NCI-H1436 treated with DMSO at 0.1 percent for 48 hours (cell line): ENCODE results near the gene DYNC1H1.
"Not testable (repeated sequence)": the region's sequence is repeated elsewhere in the genome, so short reads cannot be mapped to it uniquely, and the experiment has no call there.

Experiments
- DNase-seq: peaks from one replicate; lab custom pipeline; 2025; lab: John Stamatoyannopoulos, UW

DYNC1H1 gene

DNA sequence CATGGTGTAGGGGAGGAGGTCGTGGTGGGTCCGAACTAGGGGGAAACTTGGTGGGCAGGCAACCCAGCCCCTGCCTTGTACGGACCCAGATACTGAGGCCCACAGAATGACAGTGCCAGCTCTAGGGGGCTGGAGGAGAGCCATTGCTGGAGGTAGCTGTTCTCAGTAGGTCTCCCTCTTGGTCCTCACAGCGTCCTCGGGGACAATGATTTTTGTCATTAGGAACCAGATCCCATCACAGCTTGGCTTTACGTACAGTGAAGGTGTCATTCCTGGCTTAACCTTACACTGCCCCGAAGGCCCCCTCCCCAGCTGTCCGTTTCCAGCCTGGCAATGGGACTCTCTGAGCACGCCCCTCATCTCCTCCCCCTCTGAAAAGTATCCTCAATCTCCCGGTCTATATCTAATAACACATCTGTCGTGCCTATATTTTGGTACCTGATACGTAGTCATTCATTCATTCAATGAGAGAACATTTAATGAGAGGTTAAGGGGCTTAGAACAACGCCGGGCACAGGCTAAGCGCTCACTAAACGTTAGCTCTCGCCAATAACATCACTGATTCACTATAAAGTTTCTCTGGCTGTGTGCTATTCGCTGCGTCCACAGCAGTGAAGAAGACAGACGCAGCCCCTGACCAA lies 597 bp upstream of the DYNC1H1 start:
- no peak for DNase-seq

DNA sequence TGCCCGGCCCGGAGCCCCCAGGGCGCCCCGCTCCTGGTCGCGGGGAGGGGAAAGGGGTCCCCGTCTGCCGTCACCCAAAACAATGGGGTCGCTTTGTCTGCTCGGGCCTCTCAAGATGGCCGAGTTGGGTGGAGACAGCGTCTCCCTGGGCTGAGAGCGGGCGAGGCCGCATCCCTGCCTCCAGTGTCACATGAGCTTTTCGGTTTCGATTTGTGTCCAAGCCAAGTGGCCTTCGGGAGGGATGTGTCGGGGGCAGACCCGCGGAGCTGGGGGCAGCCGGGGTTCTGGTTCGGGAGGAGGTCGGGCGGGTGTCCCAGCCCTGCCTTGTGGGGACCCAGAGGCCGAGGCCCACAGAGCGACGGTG lies 790 bp downstream of the DYNC1H1 start:
- DNase-seq = no peak

DNA sequence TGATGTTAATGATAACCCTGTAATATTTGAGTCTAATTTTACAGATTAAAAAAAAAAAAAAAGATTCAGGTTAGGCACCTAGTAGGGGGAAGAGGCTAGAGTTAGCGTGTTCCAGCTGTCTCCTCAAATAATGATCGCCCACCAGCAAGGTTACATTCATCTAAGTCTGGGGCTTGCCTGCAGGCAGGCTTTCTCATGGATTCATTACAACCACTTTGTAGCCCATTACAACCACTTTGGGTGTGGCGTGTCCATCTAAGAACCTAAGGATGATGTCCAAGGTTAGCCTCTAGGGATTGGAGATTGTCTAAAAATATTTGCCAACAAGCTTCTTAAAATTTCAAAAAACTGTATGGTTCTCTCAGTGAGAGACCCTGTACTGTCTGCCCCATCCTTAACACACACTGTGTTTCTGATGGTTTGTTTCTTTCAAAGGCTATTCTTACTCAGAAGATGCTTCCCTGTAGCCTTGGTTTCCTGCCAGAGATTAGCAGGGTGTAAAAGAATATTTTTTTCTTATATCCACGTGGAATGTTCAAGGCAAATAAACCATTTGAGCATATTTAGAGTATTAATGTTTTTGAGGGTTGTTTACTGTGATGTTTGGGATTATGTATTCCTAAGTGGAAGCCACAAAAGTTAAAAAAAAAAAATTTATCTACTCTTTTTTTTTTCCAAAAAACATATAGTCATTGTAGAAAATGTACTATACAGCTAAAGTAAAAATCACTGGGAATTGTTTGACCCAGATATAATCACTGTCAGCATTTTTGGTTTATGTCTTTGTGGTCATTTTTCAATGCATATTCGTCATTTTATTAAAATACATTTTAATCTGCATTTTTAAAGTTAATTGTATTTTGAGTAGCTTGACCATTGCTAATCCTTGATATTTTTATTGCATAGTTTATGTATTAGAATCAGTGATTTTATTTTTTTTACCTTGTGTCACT lies 1.7 kb downstream of the DYNC1H1 start:
- DNase-seq = no peak

DNA sequence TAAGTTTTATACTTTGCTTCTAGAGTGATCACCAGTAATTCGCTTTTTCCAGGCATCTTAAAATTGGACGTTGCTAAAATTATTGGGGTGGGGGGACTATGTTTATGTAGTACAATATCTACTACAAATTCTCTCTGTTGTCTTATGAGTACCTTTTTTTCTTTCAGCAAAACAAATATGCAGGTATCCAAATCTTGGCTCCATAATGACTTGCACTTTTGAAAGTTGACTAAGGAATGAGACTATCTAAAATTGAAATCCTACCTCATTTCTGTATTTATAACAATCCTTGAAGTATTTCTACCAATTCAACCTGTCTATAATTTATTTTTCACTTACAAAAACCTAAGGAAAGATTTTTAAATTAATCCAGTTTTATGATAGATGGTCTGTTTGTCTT lies 2.4 kb downstream of the DYNC1H1 start:
- DNase-seq = no peak

DNA sequence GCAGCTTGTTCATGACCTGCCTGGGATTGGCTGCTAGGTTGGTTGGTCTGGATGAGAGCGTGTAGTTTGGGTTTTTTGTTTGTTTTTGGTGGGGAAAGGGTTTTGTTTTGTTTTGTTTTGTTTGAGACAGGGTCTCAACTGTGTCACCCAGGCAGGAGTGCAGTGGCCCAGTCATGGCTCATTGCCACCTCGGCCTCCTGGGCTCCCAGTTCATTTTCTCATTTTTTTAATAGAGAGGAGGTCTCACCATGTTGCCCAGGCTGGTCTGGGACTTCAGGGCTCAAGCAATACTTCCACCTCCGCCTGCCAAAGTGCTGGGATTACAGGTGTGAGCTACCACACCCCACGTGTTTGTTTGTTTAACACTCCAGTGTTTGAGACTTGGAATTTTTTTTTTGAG lies 3.8 kb downstream of the DYNC1H1 start:
- no peak for DNase-seq

DNA sequence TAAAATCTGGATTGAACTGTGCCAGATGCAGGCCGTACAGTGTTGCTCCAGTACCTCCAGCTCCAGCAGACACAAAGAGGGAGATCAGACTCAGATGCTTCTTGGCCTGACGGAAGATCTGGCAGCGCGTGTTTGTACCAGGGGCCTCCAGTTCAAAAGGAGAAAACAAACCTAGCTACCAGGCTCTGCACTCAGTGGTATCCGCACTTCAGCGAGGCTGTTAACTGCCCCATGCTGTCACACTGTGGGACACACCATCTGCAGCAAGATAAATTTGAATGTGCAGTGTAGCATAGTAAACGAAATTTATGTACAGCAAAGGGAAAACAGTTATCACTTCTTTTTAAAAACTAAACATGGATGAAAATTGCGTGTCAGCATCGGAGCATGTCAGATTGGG lies 5.1 kb downstream of the DYNC1H1 start:
- DNase-seq = no peak

DNA sequence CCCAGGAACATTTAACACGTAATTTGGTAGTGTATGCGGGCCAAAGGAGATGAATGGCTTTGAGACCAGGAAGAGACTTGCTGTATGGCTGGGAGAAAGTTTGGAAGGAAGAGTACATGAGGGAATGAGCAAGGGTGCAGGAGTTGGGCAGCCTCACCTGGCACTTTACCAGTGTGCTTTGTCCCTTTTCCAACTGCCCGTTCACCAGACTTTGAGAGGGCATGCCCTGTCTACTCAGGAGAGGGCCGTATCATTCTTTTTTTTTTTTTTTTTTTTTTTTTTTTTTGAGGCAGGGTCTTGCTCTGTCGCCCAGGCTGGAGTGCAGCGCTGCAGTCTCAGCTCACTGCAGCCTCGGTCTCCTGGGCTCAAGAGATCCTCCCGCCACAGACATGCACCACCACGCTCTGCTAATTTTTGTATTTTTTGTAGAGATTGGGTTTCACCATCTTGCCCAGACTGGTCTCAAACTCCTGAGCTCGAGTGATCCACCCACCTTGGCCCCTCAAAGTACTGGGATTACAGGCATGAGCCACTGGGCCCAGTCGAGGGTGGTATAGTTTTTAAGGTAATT lies 6.5 kb downstream of the DYNC1H1 start:
- DNase-seq = no peak

DNA sequence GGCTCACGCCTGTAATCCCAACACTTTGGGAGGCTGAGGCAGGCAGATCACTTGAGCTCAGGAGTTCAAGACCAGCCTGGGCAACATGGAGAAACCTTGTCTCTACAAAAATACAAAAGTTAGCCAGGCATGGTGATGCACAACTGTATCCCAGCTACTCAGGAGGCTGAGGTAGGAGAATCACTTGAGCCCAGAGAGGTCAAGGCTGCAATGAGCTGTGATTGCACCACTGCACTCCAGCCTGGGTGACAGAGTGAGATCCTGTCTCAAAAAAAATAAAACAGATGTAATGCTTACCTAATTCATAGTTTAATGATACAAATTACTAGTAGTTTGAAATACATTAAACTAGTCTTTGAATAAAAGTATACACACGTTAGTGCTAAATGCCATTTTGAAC lies 7.1 kb downstream of the DYNC1H1 start:
- not testable (repeated sequence) for DNase-seq

DNA sequence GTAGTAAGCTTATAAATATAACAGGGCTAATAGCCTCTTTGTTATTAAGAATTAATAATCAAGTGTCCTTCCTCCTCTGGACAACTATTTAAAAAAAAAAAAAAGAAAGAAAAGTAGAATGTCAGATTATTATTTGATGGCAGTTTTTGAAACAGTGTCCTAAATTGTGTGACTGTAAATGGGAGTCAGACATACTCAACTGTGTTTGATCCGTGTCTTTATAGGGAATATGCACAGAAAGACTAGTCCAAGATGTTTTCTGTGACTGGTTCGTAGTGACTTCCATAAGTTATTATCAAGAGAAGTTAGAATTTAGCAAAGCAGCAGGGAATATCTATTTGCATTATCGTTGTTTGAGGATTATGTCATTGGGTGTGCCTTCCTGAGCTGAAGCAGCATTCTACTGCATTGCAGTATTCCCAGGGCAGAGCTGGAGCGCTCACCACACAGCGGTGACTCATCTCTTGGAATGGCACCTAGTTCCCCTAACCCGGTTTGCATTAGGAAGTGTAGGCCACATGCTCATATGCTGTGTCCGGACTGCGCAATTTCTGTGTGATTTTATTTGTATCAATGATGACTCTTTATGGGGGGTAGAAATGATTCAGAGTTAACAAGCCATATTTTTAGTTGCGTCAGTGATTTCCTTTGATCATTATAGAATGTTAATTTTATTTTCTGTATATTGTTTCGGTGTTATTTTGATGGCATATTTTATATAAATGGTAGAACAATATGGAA lies 7.9 kb downstream of the DYNC1H1 start:
- no peak for DNase-seq

DNA sequence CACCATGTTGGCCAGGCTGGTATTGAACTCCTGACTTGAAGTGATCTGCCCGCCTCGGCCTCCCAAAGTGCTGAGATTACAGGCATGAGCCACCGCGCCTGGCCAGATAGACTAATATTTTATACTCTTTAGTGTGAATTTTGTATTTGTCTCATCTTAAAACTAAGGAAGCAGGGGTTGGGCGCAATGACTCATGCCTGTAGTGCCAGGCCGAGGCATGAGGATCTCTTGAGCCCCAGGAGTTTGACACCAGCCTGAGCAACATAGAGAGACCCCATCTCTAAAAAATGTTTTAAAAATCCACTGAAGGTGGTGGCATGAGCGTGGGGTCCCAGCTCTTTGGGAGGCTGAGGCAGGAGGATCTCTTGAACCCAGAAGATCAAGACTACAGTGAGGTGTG lies 9.0 kb downstream of the DYNC1H1 start:
- DNase-seq = no peak

DNA sequence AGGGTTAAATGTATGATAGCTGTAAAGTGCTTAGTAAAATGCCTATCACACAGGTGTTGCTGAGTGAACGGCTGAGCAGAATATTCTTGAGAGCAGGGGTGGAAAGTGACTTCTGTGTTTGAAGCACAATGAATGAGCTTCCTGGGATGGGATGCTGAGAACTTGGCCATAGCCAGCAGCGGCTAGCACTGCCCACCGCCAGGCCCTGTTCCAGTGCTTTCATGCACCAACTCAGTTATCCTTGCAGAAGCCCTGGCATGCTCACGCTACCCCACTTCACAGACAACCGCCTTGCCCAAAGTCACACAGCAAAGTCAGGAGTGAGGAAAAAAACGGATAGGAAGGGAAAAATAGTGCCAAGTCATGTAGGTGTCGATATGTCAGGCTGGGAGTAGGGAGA lies 10.9 kb downstream of the DYNC1H1 start:
- no peak for DNase-seq

DNA sequence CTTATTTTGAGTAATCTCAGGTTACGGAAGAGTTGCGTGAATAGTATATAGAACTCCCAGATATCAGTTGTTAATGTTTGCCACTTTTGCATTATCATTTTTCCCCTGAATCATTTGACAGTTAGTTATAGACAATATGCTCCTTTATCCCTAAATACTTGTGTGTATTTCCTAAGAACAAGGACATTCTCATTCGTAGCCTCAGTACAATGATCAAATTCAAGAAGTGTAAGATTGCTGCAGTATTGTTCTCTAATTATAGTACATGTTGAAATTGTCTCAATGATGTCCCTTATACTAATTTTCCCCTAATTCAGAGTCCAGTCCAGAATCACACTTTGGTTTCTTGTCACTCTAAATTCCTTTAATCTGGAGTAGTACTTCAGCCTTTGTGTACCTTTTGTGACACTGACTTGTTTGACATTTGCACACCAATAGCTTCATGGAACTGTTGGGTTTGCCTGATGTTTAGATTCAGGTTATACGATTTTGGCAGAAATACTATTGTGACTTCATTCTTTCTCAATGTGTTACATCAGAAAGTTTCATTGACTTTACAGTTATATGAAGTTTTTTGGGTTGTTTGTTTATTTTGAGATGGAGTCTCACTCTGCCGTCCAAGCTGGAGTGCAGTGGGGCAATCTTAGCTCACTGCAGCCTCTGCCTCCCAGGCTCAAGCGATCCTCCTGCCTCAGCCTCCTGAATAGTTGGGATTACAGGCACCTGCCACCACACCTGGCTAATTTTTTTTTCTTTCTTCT lies 13.1 kb downstream of the DYNC1H1 start:
- no peak for DNase-seq

DNA sequence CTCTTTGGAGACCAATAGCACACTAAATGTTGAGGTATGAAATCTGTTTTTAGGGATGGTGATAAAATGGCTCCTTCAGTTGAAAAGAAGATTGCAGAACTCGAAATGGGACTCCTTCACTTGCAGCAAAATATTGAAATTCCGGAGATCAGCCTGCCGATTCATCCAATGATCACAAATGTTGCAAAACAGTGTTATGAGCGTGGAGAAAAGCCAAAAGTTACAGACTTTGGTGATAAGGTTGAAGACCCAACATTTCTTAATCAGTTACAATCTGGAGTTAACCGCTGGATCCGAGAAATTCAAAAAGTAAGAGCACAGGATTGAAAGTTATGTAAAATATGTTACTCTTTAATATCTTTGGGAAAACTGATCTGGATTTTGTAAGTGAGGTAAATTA lies 15.3 kb downstream of the DYNC1H1 start:
- no peak for DNase-seq

DNA sequence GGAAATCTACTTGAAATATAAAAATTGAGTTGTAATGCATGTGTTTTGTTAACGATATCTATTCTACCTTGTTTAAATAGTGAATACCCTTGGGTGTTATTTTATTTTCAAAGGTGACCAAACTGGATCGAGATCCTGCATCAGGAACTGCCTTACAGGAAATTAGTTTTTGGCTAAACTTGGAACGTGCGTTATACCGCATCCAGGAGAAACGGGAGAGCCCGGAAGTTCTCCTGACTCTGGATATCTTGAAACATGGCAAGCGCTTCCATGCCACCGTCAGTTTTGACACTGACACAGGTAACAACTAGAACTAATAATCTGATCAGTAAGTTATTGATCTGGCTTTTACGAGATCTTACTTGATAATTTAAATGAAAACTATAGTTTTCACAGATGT lies 15.9 kb downstream of the DYNC1H1 start:
- no peak for DNase-seq

DNA sequence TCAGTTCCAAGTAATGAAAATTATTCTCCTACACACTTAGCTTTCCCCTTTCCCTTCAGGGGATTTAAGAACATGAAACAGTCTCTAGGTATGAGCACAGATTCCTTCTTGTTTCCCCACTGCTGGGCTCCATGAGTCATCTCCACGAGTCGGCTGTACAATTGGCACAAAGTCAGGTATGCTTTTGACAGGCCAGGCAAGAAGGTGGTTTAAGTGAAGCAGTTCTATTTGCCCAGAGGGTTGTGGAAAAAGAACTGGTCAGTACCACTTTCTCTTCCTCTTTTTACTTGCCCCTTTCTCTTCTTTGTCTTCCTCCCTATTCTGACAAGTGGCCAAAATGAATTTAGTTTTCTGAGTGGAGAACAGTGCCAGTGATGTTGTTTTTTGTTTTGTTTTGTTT lies 16.3 kb downstream of the DYNC1H1 start:
- no peak for DNase-seq

DNA sequence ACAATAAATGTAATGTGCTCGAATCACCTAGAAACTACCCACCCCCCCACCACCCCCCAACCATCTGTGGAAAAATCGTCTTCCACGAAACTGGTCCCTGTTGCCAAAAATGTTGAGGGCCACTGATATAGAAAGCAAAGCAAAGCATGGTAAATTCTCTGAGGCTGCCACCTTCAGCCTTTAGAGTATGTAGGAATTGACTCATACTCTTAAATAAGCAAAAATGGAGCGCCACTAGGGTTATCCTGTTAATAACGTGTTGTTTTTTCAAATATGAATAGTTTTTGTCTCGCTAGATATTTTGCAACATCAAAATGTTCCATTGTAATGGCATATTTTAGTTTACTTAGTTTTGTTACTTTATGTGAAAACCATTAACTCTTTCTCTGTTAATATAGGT lies 18.2 kb downstream of the DYNC1H1 start:
- DNase-seq = no peak

DNA sequence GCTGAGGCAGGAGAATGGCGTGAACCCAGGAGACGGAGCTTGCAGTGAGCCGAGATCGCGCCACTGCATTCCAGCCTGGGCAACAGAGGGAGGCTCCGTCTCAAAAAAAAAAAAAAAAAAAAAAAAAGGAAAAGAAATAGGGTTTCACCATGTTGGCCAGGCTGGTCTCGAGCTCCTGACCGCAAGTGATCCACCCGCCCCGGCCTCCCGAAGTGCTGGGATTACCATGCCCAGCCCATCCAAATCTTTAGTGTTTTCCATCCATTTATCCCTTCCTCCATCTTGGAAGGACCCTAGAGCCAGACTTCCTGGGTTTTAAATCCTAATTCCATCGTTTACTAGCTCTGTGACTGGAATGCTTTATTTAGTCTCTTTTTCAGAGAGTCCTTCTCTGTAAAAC lies 20.5 kb downstream of the DYNC1H1 start:
- not testable (repeated sequence) for DNase-seq

DNA sequence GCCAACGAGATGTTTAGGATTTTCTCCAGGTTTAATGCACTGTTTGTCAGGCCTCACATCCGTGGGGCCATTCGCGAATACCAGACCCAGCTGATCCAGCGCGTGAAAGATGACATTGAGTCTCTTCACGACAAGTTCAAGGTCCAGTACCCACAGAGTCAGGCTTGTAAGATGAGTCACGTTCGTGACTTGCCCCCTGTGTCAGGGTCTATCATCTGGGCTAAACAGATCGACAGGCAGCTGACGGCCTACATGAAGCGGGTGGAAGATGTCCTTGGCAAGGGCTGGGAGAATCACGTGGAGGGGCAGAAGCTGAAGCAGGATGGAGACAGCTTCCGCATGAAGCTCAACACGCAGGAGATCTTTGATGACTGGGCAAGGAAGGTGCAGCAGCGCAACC lies 21.6 kb downstream of the DYNC1H1 start:
- no peak for DNase-seq

DNA sequence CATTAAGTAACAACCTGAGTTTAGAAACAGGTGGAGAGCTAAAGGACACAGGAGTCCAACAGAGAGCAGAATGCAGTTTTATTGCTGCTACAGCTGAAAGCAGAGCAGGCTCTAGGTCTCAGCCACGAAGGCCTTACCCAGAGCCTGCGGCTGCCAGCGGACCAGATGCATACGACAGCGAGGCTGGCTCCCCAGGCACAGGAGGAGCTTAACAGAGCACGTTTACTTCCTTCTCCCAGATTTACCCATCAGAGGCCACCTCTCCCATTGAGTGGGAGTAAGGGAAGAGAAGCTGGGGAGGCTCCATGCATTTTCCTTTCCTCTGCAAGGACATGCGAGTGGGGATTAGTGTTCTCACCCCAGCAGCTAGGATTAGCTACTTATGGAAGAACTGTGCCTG lies 22.6 kb downstream of the DYNC1H1 start:
- no peak for DNase-seq

DNA sequence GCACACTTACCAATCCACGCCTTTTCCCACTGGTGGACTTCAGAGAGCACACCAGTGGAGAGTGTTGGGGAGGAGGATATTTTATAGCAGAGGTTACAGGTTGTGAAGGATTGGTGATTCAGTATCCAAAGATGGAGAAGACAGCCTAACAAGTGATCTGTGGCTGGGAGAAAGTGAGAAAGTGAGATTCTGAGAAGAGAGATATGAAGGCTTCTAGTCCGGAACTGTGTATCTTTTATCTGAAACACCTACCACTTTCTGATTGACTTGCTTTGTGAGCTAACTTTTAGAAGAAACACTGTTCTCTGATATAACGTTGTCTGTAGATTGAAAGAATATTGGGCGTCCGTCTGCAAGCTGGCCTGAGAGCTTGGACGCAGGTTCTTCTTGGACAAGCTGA lies 24.0 kb downstream of the DYNC1H1 start:
- no peak for DNase-seq

DNA sequence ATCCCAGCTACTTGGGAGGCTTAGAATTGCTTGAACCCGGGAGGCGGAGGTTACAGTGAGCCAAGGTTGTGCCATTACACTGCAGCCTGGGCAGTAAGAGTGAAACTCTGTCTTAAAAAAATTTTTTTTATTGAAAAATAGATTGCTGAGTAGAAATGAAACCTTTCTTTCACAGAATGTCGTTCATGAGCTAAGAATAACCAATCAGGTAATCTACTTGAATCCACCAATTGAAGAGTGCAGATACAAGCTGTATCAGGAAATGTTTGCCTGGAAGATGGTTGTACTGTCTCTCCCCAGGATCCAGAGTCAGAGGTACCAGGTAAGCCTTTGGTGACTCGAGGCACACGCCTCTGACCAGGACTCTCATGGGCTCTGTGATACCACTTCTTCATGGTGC lies 27.0 kb downstream of the DYNC1H1 start:
- DNase-seq = no peak

DNA sequence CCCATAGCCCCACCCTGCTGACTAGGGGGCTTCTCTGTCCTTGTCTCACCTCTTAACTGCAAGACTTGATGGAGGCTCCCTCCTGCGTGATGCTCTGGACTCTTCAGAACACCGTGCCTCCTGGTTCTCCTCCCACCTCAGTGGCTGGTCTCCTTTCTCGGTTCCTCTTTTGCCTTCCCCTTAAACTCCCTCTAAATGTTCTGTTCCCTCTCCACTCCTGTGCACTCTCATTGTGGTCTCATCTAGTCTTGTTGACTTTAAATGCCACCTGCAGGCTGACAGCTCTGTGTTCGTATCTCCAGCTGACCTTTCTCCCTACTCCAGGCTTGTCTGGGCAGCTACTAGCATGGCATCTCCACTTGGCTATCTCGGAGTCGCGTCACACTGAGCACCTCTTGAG lies 28.3 kb downstream of the DYNC1H1 start:
- DNase-seq = no peak
